GM23338 (cell line): ENCODE results near the gene VAV3.

Experiments
- CREB1 ChIP-seq: fragments of 250-450 bp; sonication (Bioruptor Pico); IDR thresholded peaks from 2 replicates; pipeline ENCODE4 v1.5.0; 2020; ENCODE audit warnings: low read depth, mild to moderate bottlenecking, moderate library complexity
- CTCF ChIP-seq, 2 experiments: fragments of 200-600 bp in 1 of 2; sonication (generic) in 1 of 2; conservative IDR thresholded peaks; 2 replicates each; pipeline versions ENCODE4 v1.5.1 to v1.6.1; 2016 to 2017; ENCODE audit warnings: antibody characterized with exemption in 2 of 2, low read depth in 2 of 2, mild to moderate bottlenecking in 2 of 2, moderate library complexity in 1 of 2
- ETS1 ChIP-seq: IDR thresholded peaks from 2 replicates; pipeline ENCODE4 v1.6.1; 2016; ENCODE audit warnings: antibody characterized with exemption
- EZH2phosphoT487 ChIP-seq: fragments of 200-600 bp; sonication (generic); IDR thresholded peaks from one replicate; pipeline ENCODE4 v1.8.1; 2018; ENCODE audit warnings: antibody characterized with exemption; ENCODE audit not compliant: unreplicated experiment
- ZNF331 ChIP-seq: fragments of 250-450 bp; sonication (Bioruptor Pico); IDR thresholded peaks from 2 replicates; pipeline ENCODE4 v1.5.0; 2020; ENCODE audit warnings: low read depth, mild to moderate bottlenecking, moderate library complexity

- no peak for TF ChIP-seq CTCF (conservative IDR thresholded peaks at IDR 0.05; ENCODE audit: low read depth in 2 of 2)
- TF ChIP-seq CREB1 (CRISPR knock-in tag) = no peak
- TF ChIP-seq EZH2phosphoT487 = no peak
- no peak for TF ChIP-seq ZNF331
- TF ChIP-seq ETS1 = no peak
These were observed 12.0 kb downstream of the VAV3 start for GRCh38 chr1:107952989-107953388.
